Measurements from ENCODE around the gene CTF1.

The CTF1 gene

GRCh38 chr16:30926937-30927788 is 30.7 kb downstream of the CTF1 start:
- no peak overlapping the region for H3K4me3 ChIP-seq (ENCODE audit: low read depth, low read length)
- no peak for TF ChIP-seq CTCF (IDR thresholded peaks at IDR 0.05; ENCODE audit: borderline replicate concordance, insufficient read depth, low read depth, low read length)

GRCh38 chr16:30927789-30928378 is 31.5 kb downstream of the CTF1 start:
- H3K4me3 ChIP-seq (ENCODE audit: low read depth, low read length): no peak overlapping the region
- no peak for TF ChIP-seq CTCF (IDR thresholded peaks at IDR 0.05; ENCODE audit: borderline replicate concordance, insufficient read depth, low read depth, low read length)

GRCh38 chr16:30928390-30928789 is 32.0 kb downstream of the CTF1 start:
- H3K4me3 ChIP-seq (ENCODE audit: low read depth, low read length): no peak overlapping the region
- TF ChIP-seq CTCF (IDR thresholded peaks at IDR 0.05; ENCODE audit: borderline replicate concordance, insufficient read depth, low read depth, low read length): no peak

GRCh38 chr16:30929167-30929566 is 32.8 kb downstream of the CTF1 start:
- no peak overlapping the region for H3K4me3 ChIP-seq (ENCODE audit: low read depth, low read length)
- no peak for TF ChIP-seq CTCF (IDR thresholded peaks at IDR 0.05; ENCODE audit: borderline replicate concordance, insufficient read depth, low read depth, low read length)

- H3K4me3 ChIP-seq (ENCODE audit: low read depth, low read length): no peak overlapping the region
- no peak for TF ChIP-seq CTCF (IDR thresholded peaks at IDR 0.05; ENCODE audit: borderline replicate concordance, insufficient read depth, low read depth, low read length)
Measured at GRCh38 chr16:30930160-30930571, 33.8 kb downstream of the CTF1 start.

- H3K4me3 ChIP-seq (ENCODE audit: low read depth, low read length): no peak overlapping the region
- TF ChIP-seq CTCF (IDR thresholded peaks at IDR 0.05; ENCODE audit: borderline replicate concordance, insufficient read depth, low read depth, low read length): no peak
Measured at GRCh38 chr16:30931068-30931650, 34.7 kb downstream of the CTF1 start.
